Osteoblast (primary cell): ENCODE results near the gene NPTXR. TPM values are rescaled to one million over a fixed set of nuclear protein-coding genes. Genes with fewer than 3 reads are reported as not detected.
A peak's percentile ranks its signal among the peaks of the same experiment; 100 is the strongest.

Experiments used
- DNase-seq: peaks from one replicate; pipeline ENCODE4 v3.0.0; 2011; ENCODE audit warnings: low spot score, mixed read lengths; ENCODE audit not compliant: insufficient read length; ENCODE audit errors: missing footprints
- H2AFZ ChIP-seq: 2 replicates; pipeline ENCODE4 v1.6.0; 2011; ENCODE audit warnings: mild to moderate bottlenecking, low read length
- H3K27ac ChIP-seq: 2 replicates; pipeline ENCODE4 v1.5.1; 2011; ENCODE audit warnings: mild to moderate bottlenecking, low read depth, low read length, moderate library complexity
- H3K27me3 ChIP-seq: 2 replicates; pipeline ENCODE4 v1.6.0; 2012; ENCODE audit warnings: mild to moderate bottlenecking, control low read depth, inconsistent platforms, low read length, moderate library complexity; ENCODE audit not compliant: insufficient read depth
- H3K36me3 ChIP-seq: 2 replicates; pipeline ENCODE4 v1.5.1; 2011; ENCODE audit warnings: mild to moderate bottlenecking, low read length, control low read depth, moderate library complexity; ENCODE audit not compliant: insufficient read depth
- H3K4me1 ChIP-seq: 2 replicates; pipeline ENCODE4 v1.5.1; 2011; ENCODE audit warnings: mild to moderate bottlenecking, low read length, control low read depth, moderate library complexity; ENCODE audit not compliant: insufficient read depth
- H3K4me2 ChIP-seq: 2 replicates; pipeline ENCODE4 v1.6.0; 2011; ENCODE audit warnings: mild to moderate bottlenecking, low read length; ENCODE audit not compliant: insufficient read depth
- H3K4me3 ChIP-seq: fragments of 200-600 bp; sonication (generic); 3 replicates; pipeline ENCODE4 v1.5.1; 2012; ENCODE audit warnings: mild to moderate bottlenecking, low read length, inconsistent platforms; ENCODE audit not compliant: insufficient read depth
- H3K79me2 ChIP-seq: 2 replicates; pipeline ENCODE4 v1.6.0; 2012; ENCODE audit warnings: mild to moderate bottlenecking, low read length, control low read depth, inconsistent platforms; ENCODE audit not compliant: insufficient read depth
- H3K9me3 ChIP-seq: 2 replicates; pipeline ENCODE4 v1.5.1; 2011; ENCODE audit warnings: low read depth, low read length, control low read depth
- H4K20me1 ChIP-seq: 2 replicates; pipeline ENCODE4 v1.6.0; 2012; ENCODE audit warnings: mild to moderate bottlenecking, low read length, control low read depth; ENCODE audit not compliant: insufficient read depth
- CTCF ChIP-seq: IDR thresholded peaks from 2 replicates; pipeline ENCODE4 v1.5.1; 2011; ENCODE audit warnings: mild to moderate bottlenecking, low read depth, low read length, moderate library complexity; ENCODE audit errors: extremely low read depth
- total RNA-seq: library from RNA; depleted of rRNA; stranded (reverse); fragments of >200 nt; gene quantifications from 2 replicates; pipeline ENCODE4 v1.2.3, GENCODE V29; 2012

The NPTXR gene
- total RNA-seq, 1 donor: 0.72 TPM

DNA sequence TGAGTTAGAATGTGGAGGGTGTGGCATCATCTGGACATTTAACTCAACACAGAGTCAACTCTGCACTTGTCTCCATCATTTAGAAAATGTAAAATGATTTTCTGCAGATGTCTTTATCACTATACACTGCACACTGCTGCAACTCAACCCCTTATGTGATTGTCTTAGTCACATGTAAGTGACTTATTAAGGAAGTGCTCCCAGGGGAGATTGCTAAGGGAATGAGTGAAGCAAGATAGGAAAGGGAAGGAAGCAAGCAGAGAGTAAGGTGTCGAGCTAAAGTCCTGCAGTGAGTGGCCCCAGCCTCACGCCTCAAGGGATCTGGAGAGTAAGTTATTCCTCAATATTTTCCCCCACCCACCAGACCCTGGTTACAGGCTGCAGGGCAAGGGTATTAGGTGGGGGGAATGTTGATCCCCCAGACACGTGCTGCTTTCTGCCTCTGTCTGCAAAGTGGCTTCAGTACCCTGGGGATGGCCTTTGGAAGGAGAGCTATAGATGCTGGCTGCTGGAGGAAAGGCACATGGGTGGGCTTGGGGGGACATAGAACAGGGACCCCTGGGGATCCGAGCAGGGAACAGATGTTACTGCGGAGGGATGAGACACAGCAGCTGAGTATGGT is 35.4 kb upstream of the NPTXR start:
- peak; percentile 65 for DNase-seq
- no peak for TF ChIP-seq CTCF
- peaks cover 25% of the 10 kb centered on the region for H3K27me3 ChIP-seq
- no peak overlapping the region for H3K27ac ChIP-seq
- H2AFZ ChIP-seq: no peak overlapping the region
- H3K4me1 ChIP-seq: peaks cover 20% of the 10 kb centered on the region
- no peak overlapping the region for H3K4me3 ChIP-seq
- H3K36me3 ChIP-seq: no peaks in the 10 kb centered on the region
- no peaks in the 10 kb centered on the region for H3K9me3 ChIP-seq
- no peak overlapping the region for H3K4me2 ChIP-seq
- H3K79me2 ChIP-seq: no peaks in the 10 kb centered on the region
- no peaks in the 10 kb centered on the region for H4K20me1 ChIP-seq

- no peak overlapping the region for H3K4me3 ChIP-seq
- no peaks in the 10 kb centered on the region for H3K36me3 ChIP-seq
- no peak overlapping the region for H3K4me2 ChIP-seq
- no peaks in the 10 kb centered on the region for H3K79me2 ChIP-seq
- no peak overlapping the region for H3K27ac ChIP-seq
- no peak for TF ChIP-seq CTCF
- no peaks in the 10 kb centered on the region for H3K9me3 ChIP-seq
- H4K20me1 ChIP-seq: no peaks in the 10 kb centered on the region
- no peak overlapping the region for H2AFZ ChIP-seq
- DNase-seq: no peak
- peaks cover 30% of the 10 kb centered on the region for H3K27me3 ChIP-seq
- peaks cover 20% of the 10 kb centered on the region for H3K4me1 ChIP-seq
These were observed 34.2 kb upstream of the NPTXR start for GRCh38 chr22:38878001-38878400.

DNA sequence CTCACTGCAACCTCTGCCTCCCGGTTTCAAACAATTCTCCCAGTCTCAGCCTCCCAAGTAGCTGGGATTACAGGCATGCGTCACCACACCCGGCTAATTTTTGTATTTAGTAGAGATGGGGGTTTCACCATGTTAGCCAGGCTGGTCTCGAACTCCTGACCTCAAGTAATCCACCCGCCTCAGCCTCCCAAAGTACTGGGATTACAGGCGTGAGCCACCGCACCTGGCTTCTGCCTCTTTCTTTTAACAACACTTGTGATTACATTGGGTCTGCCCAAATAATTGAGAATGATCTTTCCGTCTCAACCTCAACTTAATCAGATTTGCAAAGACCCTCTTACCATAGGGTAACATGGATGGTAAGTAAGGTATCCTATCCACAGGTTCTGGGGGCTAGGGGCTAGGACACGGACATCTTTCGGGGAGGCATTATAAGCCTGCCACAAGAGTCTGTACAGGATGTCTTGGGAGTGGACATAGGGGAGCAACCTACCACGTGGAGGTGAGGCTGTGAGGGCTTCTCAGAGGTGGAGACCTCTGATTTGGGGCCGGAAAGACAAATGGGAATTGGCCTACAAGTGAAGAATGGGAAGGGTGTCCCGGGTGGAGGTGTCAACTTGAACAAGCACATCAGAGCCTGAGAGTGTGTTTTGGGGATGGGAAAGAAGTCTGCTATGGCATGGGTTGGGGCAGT is 30.8 kb upstream of the NPTXR start:
- Histone ChIP-seq H3K27me3 (peaks cover 24% of the 10 kb centered on the region), H3K36me3 (peaks cover 5% of the 10 kb centered on the region), H3K4me3 (no peak overlapping the region), H3K4me2 (no peak overlapping the region), H3K9me3 (no peaks in the 10 kb centered on the region), H3K4me1 (peaks cover 10% of the 10 kb centered on the region), H3K79me2 (peaks cover 20% of the 10 kb centered on the region), H3K27ac (no peak overlapping the region), H2AFZ (no peak overlapping the region), H4K20me1 (peaks cover 5% of the 10 kb centered on the region)
- DNase-seq: no peak
- TF ChIP-seq CTCF: no peak
